H9 (cell line): ENCODE results near the gene ITIH5. TPM values are rescaled to one million over a fixed set of nuclear protein-coding genes. Genes with fewer than 3 reads are reported as not detected.

Source experiments
- DNase-seq: peaks from one replicate; pipeline ENCODE4 v3.0.0-alpha.2; 2017
- H2AFZ ChIP-seq: one replicate; pipeline ENCODE4 v1.6.1; 2013; ENCODE audit warnings: mild to moderate bottlenecking, low read length, control low read depth, moderate library complexity
- H2AK5ac ChIP-seq: 2 replicates; pipeline ENCODE4 v1.6.1; 2013; ENCODE audit warnings: low read length, control low read depth, mixed read lengths; ENCODE audit not compliant: insufficient read length
- H2BK120ac ChIP-seq: one replicate; pipeline ENCODE4 v1.6.1; 2013; ENCODE audit warnings: low read depth, mild to moderate bottlenecking, low read length, control low read depth, inconsistent platforms; ENCODE audit not compliant: poor library complexity, severe bottlenecking
- H2BK12ac ChIP-seq: 2 replicates; pipeline ENCODE4 v1.6.1; 2013; ENCODE audit warnings: low read length, control low read depth, mixed read lengths, low read depth; ENCODE audit not compliant: insufficient read length
- H2BK15ac ChIP-seq: 2 replicates; pipeline ENCODE4 v1.6.1; 2013; ENCODE audit warnings: low read depth, low read length, control low read depth
- H2BK20ac ChIP-seq: one replicate; pipeline ENCODE4 v1.6.1; 2013; ENCODE audit warnings: low read depth, mild to moderate bottlenecking, low read length, control low read depth, inconsistent platforms; ENCODE audit not compliant: poor library complexity, severe bottlenecking
- H2BK5ac ChIP-seq: 2 replicates; pipeline ENCODE4 v1.6.1; 2013; ENCODE audit warnings: low read length, control low read depth, mixed read lengths; ENCODE audit not compliant: insufficient read length
- H3K14ac ChIP-seq: 2 replicates; pipeline ENCODE4 v1.6.1; 2013; ENCODE audit warnings: low read length, control low read depth; ENCODE audit not compliant: insufficient read depth
- H3K18ac ChIP-seq: 2 replicates; pipeline ENCODE4 v1.6.1; 2013; ENCODE audit warnings: low read depth, mild to moderate bottlenecking, mixed read lengths, low read length, control low read depth; ENCODE audit not compliant: insufficient read length
- H3K23ac ChIP-seq: 2 replicates; pipeline ENCODE4 v1.6.1; 2013; ENCODE audit warnings: low read length, control low read depth, mixed read lengths, low read depth; ENCODE audit not compliant: insufficient read length
- H3K23me2 ChIP-seq: 2 replicates; pipeline ENCODE4 v1.6.1; 2013; ENCODE audit warnings: low read depth, mild to moderate bottlenecking, mixed read lengths, low read length, control low read depth; ENCODE audit not compliant: insufficient read length, poor library complexity, severe bottlenecking
- H3K27ac ChIP-seq: 2 replicates; pipeline ENCODE4 v1.5.1; 2013; ENCODE audit warnings: low read length, control low read depth, mixed read lengths, low read depth; ENCODE audit not compliant: insufficient read length
- H3K27me3 ChIP-seq: 2 replicates; pipeline ENCODE4 v1.6.1; 2013; ENCODE audit warnings: low read length, control low read depth, inconsistent platforms; ENCODE audit not compliant: insufficient read depth
- H3K4ac ChIP-seq: 2 replicates; pipeline ENCODE4 v1.6.1; 2013; ENCODE audit warnings: low read depth, mild to moderate bottlenecking, control low read depth, inconsistent platforms, low read length, moderate library complexity
- H3K4me1 ChIP-seq: 2 replicates; pipeline ENCODE4 v1.6.1; 2013; ENCODE audit warnings: low read length, control low read depth, inconsistent platforms; ENCODE audit not compliant: insufficient read depth
- H3K4me2 ChIP-seq: 2 replicates; pipeline ENCODE4 v1.6.1; 2013; ENCODE audit warnings: low read length, control low read depth, mixed read lengths; ENCODE audit not compliant: insufficient read length, insufficient read depth
- H3K56ac ChIP-seq: 2 replicates; pipeline ENCODE4 v1.6.1; 2013; ENCODE audit warnings: low read depth, mild to moderate bottlenecking, mixed read lengths, low read length, control low read depth; ENCODE audit not compliant: insufficient read length
- H3K79me1 ChIP-seq: 2 replicates; pipeline ENCODE4 v1.6.1; 2013; ENCODE audit warnings: low read depth, mild to moderate bottlenecking, moderate library complexity, low read length, control low read depth, inconsistent platforms; ENCODE audit not compliant: insufficient read depth, poor library complexity, severe bottlenecking
- H3K79me2 ChIP-seq: 2 replicates; pipeline ENCODE4 v1.6.1; 2013; ENCODE audit warnings: low read length, control low read depth, inconsistent platforms; ENCODE audit not compliant: insufficient read depth
- H3K9ac ChIP-seq: 2 replicates; pipeline ENCODE4 v1.6.1; 2013; ENCODE audit warnings: low read length, control low read depth, mixed read lengths; ENCODE audit not compliant: insufficient read length; ENCODE audit errors: extremely low read depth
- H3K9me3 ChIP-seq: one replicate; pipeline ENCODE4 v1.6.1; 2013; ENCODE audit warnings: low read depth, low read length, inconsistent platforms; ENCODE audit not compliant: control insufficient read depth
- H3T11ph ChIP-seq: one replicate; pipeline ENCODE4 v1.6.1; 2013; ENCODE audit warnings: mild to moderate bottlenecking, low read length, control low read depth, inconsistent platforms
- H4K20me1 ChIP-seq: one replicate; pipeline ENCODE4 v1.6.1; 2013; ENCODE audit not compliant: control insufficient read depth, insufficient read length, insufficient read depth
- H4K5ac ChIP-seq: 2 replicates; pipeline ENCODE4 v1.6.1; 2013; ENCODE audit warnings: low read depth, mild to moderate bottlenecking, mixed read lengths, low read length, control low read depth; ENCODE audit not compliant: insufficient read length
- H4K8ac ChIP-seq: replicated peaks from 2 replicates; pipeline ENCODE4 v1.6.1; 2013; ENCODE audit warnings: low read length, control low read depth, mixed read lengths, low read depth; ENCODE audit not compliant: insufficient read length
- H4K91ac ChIP-seq: 2 replicates; pipeline ENCODE4 v1.6.1; 2013; ENCODE audit warnings: low read depth, mild to moderate bottlenecking, moderate library complexity, mixed read lengths, low read length, control low read depth; ENCODE audit not compliant: insufficient read length
- H3K27ac Mint-ChIP-seq, 3 experiments: 2 replicates in 2 of 3; 3 replicates in 1 of 3; pipeline ENCODE4 v1.8.0; 2020 to 2021; ENCODE audit warnings: mixed read lengths in 3 of 3, mild to moderate bottlenecking in 1 of 3, moderate library complexity in 1 of 3
- H3K27me3 Mint-ChIP-seq: 2 replicates; pipeline ENCODE4 v1.8.0; 2021; ENCODE audit warnings: low read depth, mild to moderate bottlenecking, moderate library complexity, mixed read lengths
- H3K36me3 Mint-ChIP-seq, 3 experiments: 2 replicates in 2 of 3; 3 replicates in 1 of 3; pipeline ENCODE4 v1.8.0; 2020 to 2021; ENCODE audit warnings: low read depth in 3 of 3, mixed read lengths in 3 of 3; ENCODE audit not compliant: insufficient read depth in 1 of 3
- H3K4me1 Mint-ChIP-seq, 2 experiments: 2 replicates each; pipeline ENCODE4 v1.8.0; 2020; ENCODE audit warnings: mixed read lengths in 2 of 2
- H3K4me3 Mint-ChIP-seq, 2 experiments: 2 replicates in 1 of 2; 3 replicates in 1 of 2; pipeline ENCODE4 v1.8.0; 2020 to 2021; ENCODE audit warnings: mild to moderate bottlenecking in 2 of 2, mixed read lengths in 2 of 2, moderate library complexity in 1 of 2
- H3K9me3 Mint-ChIP-seq, 2 experiments: 2 replicates in 1 of 2; 3 replicates in 1 of 2; pipeline ENCODE4 v1.8.0; 2020; ENCODE audit warnings: mild to moderate bottlenecking in 2 of 2, mixed read lengths in 2 of 2, moderate library complexity in 1 of 2
- CTCF ChIP-seq: fragments of 200-600 bp; sonication (generic); conservative IDR thresholded peaks from 3 replicates; pipeline ENCODE4 v1.8.0; 2021; ENCODE audit warnings: antibody characterized with exemption, mild to moderate bottlenecking
- WGBS: extraction: QIAGEN DNeasy Blood & Tissue Kit; methylation state at CpG from one replicate; pipeline ENCODE4 v1.1.7; 2013; ENCODE audit warnings: missing lambda C conversion rate, low lambda C conversion rate, mixed read lengths; ENCODE audit not compliant: insufficient read length; ENCODE audit errors: extremely low coverage; 5-methylcytosine and 5-hydroxymethylcytosine counted together
- total RNA-seq: library from RNA; stranded (reverse); gene quantifications from 2 replicates; pipeline ENCODE4 v1.2.1, GENCODE V29; 2021

The ITIH5 gene
- total RNA-seq, 1 experiment from 2014 or later = 1.3 TPM

- no peak for DNase-seq
- Histone ChIP-seq H3K18ac (no peak overlapping the region), H3K27me3 (no peaks in the 10 kb centered on the region), H3K79me2 (no peaks in the 10 kb centered on the region), H3K14ac (no peak overlapping the region), H3K4me2 (no peak overlapping the region), H3K56ac (no peak overlapping the region), H3K27ac (no peak overlapping the region), H2BK5ac (no peak overlapping the region), H3K9ac (no peak overlapping the region), H3K9me3 (no peaks in the 10 kb centered on the region), H2BK15ac (no peak overlapping the region), H2AFZ (no peak overlapping the region), H4K20me1 (no peaks in the 10 kb centered on the region), H3T11ph (no peak overlapping the region), H3K79me1 (no peaks in the 10 kb centered on the region), H3K23ac (no peak overlapping the region), H2BK120ac (no peak overlapping the region), H4K8ac (no peak overlapping the region), H4K91ac (no peak overlapping the region), H2BK20ac (no peak overlapping the region), H4K5ac (no peak overlapping the region), H3K4me1 (no peaks in the 10 kb centered on the region), H2AK5ac (no peak overlapping the region), H3K4ac (no peak overlapping the region), H3K23me2 (no peaks in the 10 kb centered on the region), H2BK12ac (no peak overlapping the region)
- H3K4me3 Mint-ChIP-seq = no peak overlapping the region
- H3K36me3 Mint-ChIP-seq = peaks cover 0 to 2% (median 0%) of the 10 kb centered on the region in 3 experiments; a peak in 1 of 7 replicates
- H3K9me3 Mint-ChIP-seq = no peaks in the 10 kb centered on the region; a peak in 1 of 5 replicates
- H3K27ac Mint-ChIP-seq = no peak overlapping the region
- no CpG with 5 or more reads among the region's 3 CpGs for WGBS
- no peak for TF ChIP-seq CTCF
- peaks cover 11% of the 10 kb centered on the region for H3K27me3 Mint-ChIP-seq
- H3K4me1 Mint-ChIP-seq = peaks cover 22 to 27% of the 10 kb centered on the region in 2 experiments
Measured at GRCh38 chr10:7559386-7559785, 107.4 kb downstream of the ITIH5 start.
